Measurements from ENCODE around the gene AZU1. TPM values are rescaled to one million over a fixed set of nuclear protein-coding genes. Genes with fewer than 3 reads are reported as not detected.

AZU1 gene
- total and polyA plus RNA-seq, 2 of the 8 experiments (the other 6 are each of a cell fraction or from before 2014, with no cell fraction given): 0.80 to 1.3 TPM

MicroRNAs encoded within 50 kb of the gene (microRNA counts, 767-probe panel; counts per million panel counts)
- microRNA hsa-miR-3187-3p: 879 counts per million, percentile 95 among the panel's probes with 10 or more counts

Small RNA genes lying within 50 kb of the gene (microRNA-seq; reads per million reads assigned to microRNA genes)
- gene MIR3187 (ENCODE audit: borderline microRNAs expressed in 2 of 2, borderline number of aligned reads in 2 of 2, borderline replicate concordance in 1 of 2) (4.1 to 11.8 reads per million in 2 experiments), gene MIR4745 (ENCODE audit: borderline microRNAs expressed in 2 of 2, borderline number of aligned reads in 2 of 2, borderline replicate concordance in 1 of 2) (5.3 to 6.3 reads per million in 2 experiments)

Small RNA genes lying within 50 kb of the gene (small RNA-seq; reads per million reads assigned to genes)
- not detected for gene MIR3187 (ENCODE audit: insufficient read depth)

Other genes starting within 250 kb of the AZU1 start
- 3.6 and 4.0 TPM in 2 replicates for gene HCN2, start 238.0 kb upstream of the AZU1 start, total RNA-seq (2021; fragmentation: NEBNext Ultra II Directional; extraction: Animal tissue kit (Norgen Biotek cat#: 25700))
- 1.0 and 1.9 TPM in 2 replicates for gene HCN2, start 238.0 kb upstream of the AZU1 start, polyA plus RNA-seq (2011; rRNA removed)
- 110 and 111 TPM in 2 replicates for gene POLRMT, start 194.3 kb upstream of the AZU1 start, total RNA-seq (2021; fragmentation: NEBNext Ultra II Directional; extraction: Animal tissue kit (Norgen Biotek cat#: 25700))
- gene POLRMT, start 194.3 kb upstream of the AZU1 start, polyA plus RNA-seq (2011; rRNA removed): 93.0 and 119 TPM in 2 replicates
- gene FGF22, start 188.0 kb upstream of the AZU1 start, total RNA-seq (2021; fragmentation: NEBNext Ultra II Directional; extraction: Animal tissue kit (Norgen Biotek cat#: 25700)): 1.7 and 1.9 TPM in 2 replicates
- 0.44 and 0.99 TPM in 2 replicates for gene FGF22, start 188.0 kb upstream of the AZU1 start, polyA plus RNA-seq (2011; rRNA removed)
- 64.7 and 68.0 TPM in 2 replicates for gene RNF126, start 164.6 kb upstream of the AZU1 start, total RNA-seq (2021; fragmentation: NEBNext Ultra II Directional; extraction: Animal tissue kit (Norgen Biotek cat#: 25700))
- 21.8 and 56.5 TPM in 2 replicates for gene RNF126, start 164.6 kb upstream of the AZU1 start, polyA plus RNA-seq (2011; rRNA removed)
- gene FSTL3, start 151.4 kb upstream of the AZU1 start, total RNA-seq (2021; fragmentation: NEBNext Ultra II Directional; extraction: Animal tissue kit (Norgen Biotek cat#: 25700)): 7.5 and 8.1 TPM in 2 replicates
- gene FSTL3, start 151.4 kb upstream of the AZU1 start, polyA plus RNA-seq (2011; rRNA removed): 11.8 and 18.4 TPM in 2 replicates
- gene PRSS57, start 132.4 kb upstream of the AZU1 start, total RNA-seq (2021; fragmentation: NEBNext Ultra II Directional; extraction: Animal tissue kit (Norgen Biotek cat#: 25700)): not detected in 2 replicates
- 0.09 TPM in 1 of 2 replicates, not detected in the other for gene PRSS57, start 132.4 kb upstream of the AZU1 start, polyA plus RNA-seq (2011; rRNA removed)
- gene PALM, start 118.9 kb upstream of the AZU1 start, total RNA-seq (2021; fragmentation: NEBNext Ultra II Directional; extraction: Animal tissue kit (Norgen Biotek cat#: 25700)): 16.5 TPM in 2 replicates
- 5.7 and 13.0 TPM in 2 replicates for gene PALM, start 118.9 kb upstream of the AZU1 start, polyA plus RNA-seq (2011; rRNA removed)
- 0.43 and 0.54 TPM in 2 replicates for gene MISP, start 76.7 kb upstream of the AZU1 start, total RNA-seq (2021; fragmentation: NEBNext Ultra II Directional; extraction: Animal tissue kit (Norgen Biotek cat#: 25700))
- 0.45 and 0.52 TPM in 2 replicates for gene MISP, start 76.7 kb upstream of the AZU1 start, polyA plus RNA-seq (2011; rRNA removed)
- gene PTBP1, start 30.4 kb upstream of the AZU1 start, total RNA-seq (2021; fragmentation: NEBNext Ultra II Directional; extraction: Animal tissue kit (Norgen Biotek cat#: 25700)): 873 and 888 TPM in 2 replicates
- gene PTBP1, start 30.4 kb upstream of the AZU1 start, polyA plus RNA-seq (2011; rRNA removed): 528 and 645 TPM in 2 replicates
- gene PLPPR3, start 5.9 kb upstream of the AZU1 start, total RNA-seq (2021; fragmentation: NEBNext Ultra II Directional; extraction: Animal tissue kit (Norgen Biotek cat#: 25700)): 66.2 and 71.7 TPM in 2 replicates
- gene PLPPR3, start 5.9 kb upstream of the AZU1 start, polyA plus RNA-seq (2011; rRNA removed): 76.4 and 109 TPM in 2 replicates
- gene PRTN3, start 13.2 kb downstream of the AZU1 start, total RNA-seq (2021; fragmentation: NEBNext Ultra II Directional; extraction: Animal tissue kit (Norgen Biotek cat#: 25700)): 0.39 and 0.42 TPM in 2 replicates
- gene PRTN3, start 13.2 kb downstream of the AZU1 start, polyA plus RNA-seq (2011; rRNA removed): 2.1 and 3.1 TPM in 2 replicates
- not detected in 2 replicates for gene ELANE, start 24.5 kb downstream of the AZU1 start, total RNA-seq (2021; fragmentation: NEBNext Ultra II Directional; extraction: Animal tissue kit (Norgen Biotek cat#: 25700))
- gene ELANE, start 24.5 kb downstream of the AZU1 start, polyA plus RNA-seq (2011; rRNA removed): not detected in 2 replicates
- 1.7 TPM in 2 replicates for gene CFD, start 31.8 kb downstream of the AZU1 start, total RNA-seq (2021; fragmentation: NEBNext Ultra II Directional; extraction: Animal tissue kit (Norgen Biotek cat#: 25700))
- 2.8 and 4.6 TPM in 2 replicates for gene CFD, start 31.8 kb downstream of the AZU1 start, polyA plus RNA-seq (2011; rRNA removed)
- 51.0 and 55.9 TPM in 2 replicates for gene MED16, start 65.3 kb downstream of the AZU1 start, total RNA-seq (2021; fragmentation: NEBNext Ultra II Directional; extraction: Animal tissue kit (Norgen Biotek cat#: 25700))
- 67.2 and 134 TPM in 2 replicates for gene MED16, start 65.3 kb downstream of the AZU1 start, polyA plus RNA-seq (2011; rRNA removed)
- gene RNU6-9, start 65.6 kb downstream of the AZU1 start, total RNA-seq (2021; fragmentation: NEBNext Ultra II Directional; extraction: Animal tissue kit (Norgen Biotek cat#: 25700)): not detected in 2 replicates
- not detected in 2 replicates for gene RNU6-9, start 65.6 kb downstream of the AZU1 start, polyA plus RNA-seq (2011; rRNA removed)
- 76.1 and 76.8 TPM in 2 replicates for gene R3HDM4, start 85.4 kb downstream of the AZU1 start, total RNA-seq (2021; fragmentation: NEBNext Ultra II Directional; extraction: Animal tissue kit (Norgen Biotek cat#: 25700))
- gene R3HDM4, start 85.4 kb downstream of the AZU1 start, polyA plus RNA-seq (2011; rRNA removed): 102 and 151 TPM in 2 replicates
- gene KISS1R, start 89.5 kb downstream of the AZU1 start, total RNA-seq (2021; fragmentation: NEBNext Ultra II Directional; extraction: Animal tissue kit (Norgen Biotek cat#: 25700)): 2.3 and 2.6 TPM in 2 replicates
- 2.7 and 5.1 TPM in 2 replicates for gene KISS1R, start 89.5 kb downstream of the AZU1 start, polyA plus RNA-seq (2011; rRNA removed)
- gene ARID3A, start 98.2 kb downstream of the AZU1 start, total RNA-seq (2021; fragmentation: NEBNext Ultra II Directional; extraction: Animal tissue kit (Norgen Biotek cat#: 25700)): 77.4 and 78.4 TPM in 2 replicates
- 40.5 and 59.3 TPM in 2 replicates for gene ARID3A, start 98.2 kb downstream of the AZU1 start, polyA plus RNA-seq (2011; rRNA removed)
- gene WDR18, start 156.5 kb downstream of the AZU1 start, total RNA-seq (2021; fragmentation: NEBNext Ultra II Directional; extraction: Animal tissue kit (Norgen Biotek cat#: 25700)): 87.7 and 90.1 TPM in 2 replicates
- 177 and 264 TPM in 2 replicates for gene WDR18, start 156.5 kb downstream of the AZU1 start, polyA plus RNA-seq (2011; rRNA removed)
- gene GRIN3B, start 172.6 kb downstream of the AZU1 start, total RNA-seq (2021; fragmentation: NEBNext Ultra II Directional; extraction: Animal tissue kit (Norgen Biotek cat#: 25700)): 0.45 and 0.63 TPM in 2 replicates
- 1.0 and 2.0 TPM in 2 replicates for gene GRIN3B, start 172.6 kb downstream of the AZU1 start, polyA plus RNA-seq (2011; rRNA removed)
- gene TMEM259, start 193.3 kb downstream of the AZU1 start, total RNA-seq (2021; fragmentation: NEBNext Ultra II Directional; extraction: Animal tissue kit (Norgen Biotek cat#: 25700)): 140 and 142 TPM in 2 replicates
- 243 and 343 TPM in 2 replicates for gene TMEM259, start 193.3 kb downstream of the AZU1 start, polyA plus RNA-seq (2011; rRNA removed)
- gene RNU6-2, start 193.7 kb downstream of the AZU1 start, total RNA-seq (2021; fragmentation: NEBNext Ultra II Directional; extraction: Animal tissue kit (Norgen Biotek cat#: 25700)): not detected in 2 replicates
- gene RNU6-2, start 193.7 kb downstream of the AZU1 start, polyA plus RNA-seq (2011; rRNA removed): not detected in 2 replicates
- 522 and 551 TPM in 2 replicates for gene CNN2, start 198.8 kb downstream of the AZU1 start, total RNA-seq (2021; fragmentation: NEBNext Ultra II Directional; extraction: Animal tissue kit (Norgen Biotek cat#: 25700))
- gene CNN2, start 198.8 kb downstream of the AZU1 start, polyA plus RNA-seq (2011; rRNA removed): 189 and 349 TPM in 2 replicates
- gene ABCA7, start 212.3 kb downstream of the AZU1 start, total RNA-seq (2021; fragmentation: NEBNext Ultra II Directional; extraction: Animal tissue kit (Norgen Biotek cat#: 25700)): 25.6 and 29.7 TPM in 2 replicates
- 10.4 and 17.4 TPM in 2 replicates for gene ABCA7, start 212.3 kb downstream of the AZU1 start, polyA plus RNA-seq (2011; rRNA removed)
- 41.8 and 43.6 TPM in 2 replicates for gene ARHGAP45, start 239.3 kb downstream of the AZU1 start, total RNA-seq (2021; fragmentation: NEBNext Ultra II Directional; extraction: Animal tissue kit (Norgen Biotek cat#: 25700))
- 31.4 and 40.2 TPM in 2 replicates for gene ARHGAP45, start 239.3 kb downstream of the AZU1 start, polyA plus RNA-seq (2011; rRNA removed)